HG03135 (cell line): ENCODE results near the gene SYS1.

ENCODE experiments used
- ATAC-seq: cut with Tn5 transposase; IDR thresholded peaks from one replicate; pipeline ENCODE4 v1.9.1; 2021; ENCODE audit warnings: mild to moderate bottlenecking, moderate library complexity; ENCODE audit not compliant: unreplicated experiment

Gene SYS1

GRCh38 chr20:45412653-45413052 lies 49.7 kb downstream of the SYS1 start:
- no peak for ATAC-seq

GRCh38 chr20:45413479-45413878 lies 50.5 kb downstream of the SYS1 start:
- ATAC-seq = no peak

- peak; percentile 58 for ATAC-seq
Observed at GRCh38 chr20:45415822-45416637, 53.1 kb downstream of the SYS1 start, which contains the start of gene PIGT. PIGT (plus strand) TSS chr20:45416141; CDS start chr20:45416157, 16 bp downstream.

GRCh38 chr20:45416917-45417316 lies 54.0 kb downstream of the SYS1 start:
- ATAC-seq = no peak
